GM19463 (cell line): ENCODE results near the gene NCOA3.
A peak's percentile ranks its signal among the peaks of the same experiment; 100 is the strongest.
"Not testable (repeated sequence)": the region's sequence is repeated elsewhere in the genome, so short reads cannot be mapped to it uniquely, and the experiment has no call there.

Source experiments
- ATAC-seq: cut with Tn5 transposase; IDR thresholded peaks from one replicate; pipeline ENCODE4 v1.9.1; 2021; ENCODE audit warnings: mild to moderate bottlenecking, moderate library complexity; ENCODE audit not compliant: unreplicated experiment

The NCOA3 gene

GRCh38 chr20:47501482-47502270 lies at the start of gene NCOA3:
TSS of gene NCOA3 (plus strand) at chr20:47501887. CDS start at chr20:47622248, 120,361 bp downstream.
- ATAC-seq, result peak; percentile 77

- no peak for ATAC-seq
Measured at GRCh38 chr20:47452736-47453161, 48.9 kb upstream of the NCOA3 start.

- peak; percentile 92 for ATAC-seq
Measured at GRCh38 chr20:47453167-47453782, 48.4 kb upstream of the NCOA3 start.

- no peak for ATAC-seq
Measured at GRCh38 chr20:47454298-47455132, 47.2 kb upstream of the NCOA3 start.

GRCh38 chr20:47455133-47456040 lies 46.3 kb upstream of the NCOA3 start:
- ATAC-seq, result no peak

GRCh38 chr20:47456041-47456537 lies 45.6 kb upstream of the NCOA3 start:
- ATAC-seq, result no peak

GRCh38 chr20:47456952-47457724 lies 44.5 kb upstream of the NCOA3 start:
- ATAC-seq, result no peak

- ATAC-seq, result not testable (repeated sequence)
Measured at GRCh38 chr20:47458280-47459050, 43.2 kb upstream of the NCOA3 start.

- ATAC-seq, result no peak
Measured at GRCh38 chr20:47459344-47460073, 42.2 kb upstream of the NCOA3 start.

- not testable (repeated sequence) for ATAC-seq
Measured at GRCh38 chr20:47460761-47461112, 41.0 kb upstream of the NCOA3 start.

GRCh38 chr20:47461120-47461685 lies 40.5 kb upstream of the NCOA3 start:
- ATAC-seq, result no peak

GRCh38 chr20:47461906-47462305 lies 39.8 kb upstream of the NCOA3 start:
- not testable (repeated sequence) for ATAC-seq

GRCh38 chr20:47464380-47465101 lies 37.1 kb upstream of the NCOA3 start:
- no peak for ATAC-seq

GRCh38 chr20:47465335-47466090 lies 36.2 kb upstream of the NCOA3 start:
- no peak for ATAC-seq

- ATAC-seq, result no peak
Measured at GRCh38 chr20:47466213-47466612, 35.5 kb upstream of the NCOA3 start.

- no peak for ATAC-seq
Measured at GRCh38 chr20:47466704-47467459, 34.8 kb upstream of the NCOA3 start.
